LHCN-M2 (cell line): ENCODE results near the gene CPNE4. TPM values are rescaled to one million over a fixed set of nuclear protein-coding genes. Genes with fewer than 3 reads are reported as not detected.
"Not testable (repeated sequence)": the region's sequence is repeated elsewhere in the genome, so short reads cannot be mapped to it uniquely, and the experiment has no call there.

ENCODE experiments used
- DNase-seq: peaks from one replicate; pipeline ENCODE4 v3.0.0-alpha.2; 2012; ENCODE audit warnings: low read depth
- total RNA-seq: library from RNA; depleted of rRNA; stranded (reverse); fragments of >200 nt; gene quantifications from 2 replicates; pipeline ENCODE4 v1.2.3, GENCODE V29; 2014

The CPNE4 gene
- total RNA-seq, 1 experiment from 2014 or later, result 0.06 TPM

DNA sequence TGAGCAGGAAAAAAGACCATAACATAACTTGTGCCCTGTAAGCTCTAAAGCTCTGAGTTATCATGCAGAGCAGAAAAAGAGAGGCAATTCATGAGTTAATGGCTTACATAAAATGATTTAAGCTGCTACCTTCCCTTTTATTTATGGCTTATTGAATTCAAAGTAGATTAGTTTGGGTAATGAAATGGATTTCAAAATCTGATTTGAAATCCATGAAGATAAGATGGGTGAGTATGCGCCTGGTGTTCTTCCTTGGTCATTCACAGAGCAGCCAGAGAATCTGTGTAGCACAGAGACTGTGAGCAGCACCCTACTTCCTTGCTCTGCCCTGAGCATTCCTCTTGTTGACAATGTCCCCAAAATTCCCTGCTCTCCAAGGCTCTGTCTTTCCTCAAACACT lies 495.8 kb downstream of the CPNE4 start:
- no peak for DNase-seq

DNA sequence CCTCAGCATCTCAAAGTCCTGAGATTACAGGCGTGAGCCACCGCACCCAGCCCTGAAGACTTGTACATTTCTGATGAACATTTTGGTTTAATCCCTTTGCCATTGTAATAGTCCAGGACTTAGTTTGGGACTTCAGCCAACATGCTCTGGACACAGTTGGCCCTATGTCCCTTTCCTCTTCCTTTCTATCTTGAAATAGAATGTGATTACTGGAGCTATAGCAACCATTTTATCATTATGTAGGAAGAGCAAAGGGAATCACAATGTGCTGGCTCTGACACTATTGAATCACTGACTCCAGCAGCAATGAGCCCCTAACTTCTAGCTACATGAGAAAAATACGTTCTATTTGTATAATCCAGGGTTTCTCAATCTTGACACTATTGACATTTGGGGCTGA lies 497.3 kb downstream of the CPNE4 start:
- no peak for DNase-seq

DNA sequence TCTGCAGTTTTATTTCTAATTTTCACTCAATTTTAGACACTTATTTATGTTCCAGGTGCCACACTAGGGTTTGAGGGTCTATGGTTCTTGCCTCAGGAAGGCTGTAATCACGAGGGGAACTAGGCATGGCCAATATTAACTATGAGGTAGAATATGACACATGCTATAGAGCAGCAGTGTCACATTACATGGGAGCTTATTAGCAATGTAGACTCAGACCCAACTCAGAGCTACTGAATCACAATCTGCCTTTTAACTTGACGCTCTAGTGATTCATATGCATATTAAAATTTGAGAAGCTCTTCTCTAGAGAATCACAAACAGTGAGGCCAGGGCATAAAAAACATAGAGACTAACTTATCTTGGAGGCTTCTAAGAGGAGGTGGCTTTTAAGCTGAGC lies 499.2 kb downstream of the CPNE4 start:
- peak; percentile 85 for DNase-seq

DNA sequence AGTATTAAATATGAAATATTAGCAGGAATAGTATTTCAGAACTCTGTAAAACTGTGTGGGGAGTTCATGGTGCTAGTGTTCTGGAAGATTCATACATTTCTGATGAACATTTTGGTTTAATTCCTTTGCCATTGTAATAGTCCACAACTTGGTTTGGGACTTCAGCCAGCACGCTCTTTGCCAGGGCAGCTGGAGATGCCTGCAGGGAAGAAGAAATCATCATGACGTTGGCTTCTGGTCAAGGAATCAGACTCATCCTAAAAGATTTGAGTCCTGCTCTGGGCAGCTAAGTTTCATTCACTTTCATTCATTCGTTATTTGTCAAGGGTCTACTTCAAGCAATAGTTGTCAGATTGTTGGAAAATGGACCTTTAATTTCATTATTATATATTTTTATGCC lies 499.7 kb downstream of the CPNE4 start:
- DNase-seq, result peak; percentile 69

DNA sequence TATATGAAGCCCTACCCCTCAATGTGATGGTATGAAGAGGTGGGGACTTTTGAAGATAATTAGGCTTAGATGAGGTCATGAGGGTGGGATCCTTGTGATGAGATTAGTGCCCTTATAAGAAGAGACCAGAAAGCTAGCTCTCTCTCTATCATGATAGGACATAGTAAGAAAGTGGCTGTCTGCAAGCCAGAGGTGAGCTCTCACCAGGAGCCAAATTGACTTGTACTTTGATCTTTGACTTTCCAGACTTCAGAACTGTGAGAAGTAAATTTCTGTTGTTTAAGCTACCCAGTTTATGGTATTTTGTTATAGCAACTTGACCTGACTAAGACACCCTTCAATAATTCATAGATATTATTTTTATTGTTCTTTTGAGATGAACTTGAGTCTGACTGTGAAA lies 502.2 kb downstream of the CPNE4 start:
- DNase-seq, result no peak

DNA sequence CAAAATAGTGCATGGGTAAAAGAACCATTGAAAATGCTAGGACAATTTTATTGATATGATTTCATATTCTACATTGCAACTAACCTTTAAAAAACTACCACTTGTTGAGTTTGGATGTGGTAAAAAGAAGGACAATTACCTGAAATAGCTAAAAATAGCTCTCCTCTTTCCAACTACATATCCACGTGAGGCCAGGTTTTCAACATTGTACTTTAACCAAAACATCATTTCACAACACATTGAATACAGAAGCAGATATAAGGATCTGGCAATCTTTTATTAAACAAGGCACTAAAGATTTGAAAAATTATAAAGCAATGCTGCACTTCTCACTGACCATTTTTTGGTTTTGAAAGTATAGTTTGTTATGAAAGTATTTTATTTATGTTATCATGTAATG lies 504.0 kb downstream of the CPNE4 start:
- DNase-seq, result no peak

DNA sequence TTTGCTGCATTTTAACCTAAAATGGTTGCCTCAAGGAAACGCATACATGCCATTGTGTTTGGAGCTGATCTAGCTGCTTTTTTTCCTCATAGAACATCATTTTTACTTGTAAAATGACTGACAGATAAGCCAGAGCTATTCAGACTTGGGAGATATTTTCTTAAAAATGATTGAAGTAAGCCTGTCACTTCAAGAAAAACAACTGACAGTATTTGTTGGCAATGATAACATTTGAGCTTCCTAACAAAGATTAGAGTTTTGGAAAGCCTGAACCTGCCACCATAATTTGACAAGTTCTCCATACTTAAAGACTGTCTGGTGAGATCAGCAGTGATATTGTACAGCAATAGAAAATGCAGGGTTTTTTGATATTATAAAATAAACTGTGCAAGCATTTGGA lies 504.4 kb downstream of the CPNE4 start:
- no peak for DNase-seq

DNA sequence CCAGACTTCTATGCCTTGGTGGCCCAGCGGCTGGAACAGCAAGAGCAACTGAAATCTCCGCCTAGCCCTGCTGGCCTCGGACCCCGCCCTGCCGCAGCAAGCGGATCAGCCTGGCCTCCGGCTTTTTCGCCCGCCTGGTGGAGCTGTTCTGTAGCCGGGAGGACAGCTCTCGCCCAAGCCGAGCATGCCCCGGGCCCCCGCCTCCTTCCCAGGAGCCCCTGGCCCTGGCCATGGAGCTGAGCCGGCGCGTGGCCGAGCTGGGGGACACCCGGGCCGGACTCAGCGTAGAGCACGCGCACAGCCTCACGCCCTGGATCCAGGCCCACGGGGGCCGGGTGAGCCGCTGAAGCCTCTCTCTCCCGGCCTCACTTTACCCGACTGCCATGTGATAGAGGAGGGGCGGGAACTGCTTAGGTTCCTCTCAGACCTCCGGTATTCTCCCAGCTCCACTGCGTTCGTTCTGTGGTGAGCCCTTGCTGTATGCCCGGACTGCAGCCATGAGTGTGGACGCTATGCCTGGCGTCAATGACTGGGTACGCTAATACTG lies 507.9 kb downstream of the CPNE4 start:
- peak; percentile 58 for DNase-seq

DNA sequence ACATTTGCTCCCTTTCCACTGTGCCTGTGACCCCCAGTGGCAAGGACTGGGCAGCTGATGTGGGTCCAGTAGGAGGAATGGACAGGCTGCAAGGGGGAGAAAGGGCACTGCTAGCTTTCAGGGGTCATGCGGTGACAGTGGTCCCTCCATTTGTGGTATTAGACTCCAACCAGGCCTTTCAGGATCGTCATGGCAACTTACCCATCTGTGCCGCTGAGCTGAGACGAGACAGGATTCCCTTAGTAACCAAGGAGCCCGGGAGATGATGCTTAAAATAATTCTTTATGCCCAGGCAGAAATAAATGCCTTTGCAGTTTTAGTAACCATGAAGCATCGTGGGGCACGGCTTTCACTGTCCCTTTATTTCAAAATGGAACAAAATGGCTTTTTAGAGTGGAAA lies 516.1 kb downstream of the CPNE4 start:
- DNase-seq, result no peak

DNA sequence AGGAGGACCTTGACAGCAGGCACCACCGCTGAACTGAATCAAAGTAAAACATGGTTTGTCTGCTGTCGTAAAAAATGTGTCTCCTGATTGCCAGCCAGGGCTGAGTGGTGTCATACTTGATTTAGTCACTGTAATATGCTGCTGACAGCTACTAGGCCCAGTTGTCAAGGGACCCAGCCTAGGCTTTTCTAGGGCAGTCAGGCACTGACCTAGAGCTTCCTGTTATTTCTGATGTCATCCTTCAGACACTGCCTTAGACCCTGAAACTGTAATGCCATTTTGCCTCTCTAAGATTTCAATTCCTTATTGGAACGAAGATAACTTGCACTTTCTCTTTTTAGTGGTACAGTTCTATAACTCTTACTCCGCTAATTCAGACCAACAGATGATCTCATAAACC lies 529.4 kb downstream of the CPNE4 start:
- no peak for DNase-seq

DNA sequence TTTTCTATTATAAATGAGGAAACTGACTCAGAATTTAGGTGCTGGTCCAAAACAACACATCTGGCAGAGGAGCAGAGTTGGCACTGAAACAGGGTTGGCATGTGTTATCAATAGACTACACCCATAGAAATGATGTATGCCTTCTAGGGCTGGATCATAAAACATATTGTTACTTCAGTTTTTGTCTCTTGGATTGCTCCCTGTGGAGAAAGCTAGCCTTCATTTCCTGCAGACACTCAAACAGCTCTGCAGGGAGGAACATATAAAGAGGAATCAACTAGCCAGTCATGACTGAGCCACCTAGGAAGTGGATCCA lies 531.5 kb downstream of the CPNE4 start:
- no peak for DNase-seq

DNA sequence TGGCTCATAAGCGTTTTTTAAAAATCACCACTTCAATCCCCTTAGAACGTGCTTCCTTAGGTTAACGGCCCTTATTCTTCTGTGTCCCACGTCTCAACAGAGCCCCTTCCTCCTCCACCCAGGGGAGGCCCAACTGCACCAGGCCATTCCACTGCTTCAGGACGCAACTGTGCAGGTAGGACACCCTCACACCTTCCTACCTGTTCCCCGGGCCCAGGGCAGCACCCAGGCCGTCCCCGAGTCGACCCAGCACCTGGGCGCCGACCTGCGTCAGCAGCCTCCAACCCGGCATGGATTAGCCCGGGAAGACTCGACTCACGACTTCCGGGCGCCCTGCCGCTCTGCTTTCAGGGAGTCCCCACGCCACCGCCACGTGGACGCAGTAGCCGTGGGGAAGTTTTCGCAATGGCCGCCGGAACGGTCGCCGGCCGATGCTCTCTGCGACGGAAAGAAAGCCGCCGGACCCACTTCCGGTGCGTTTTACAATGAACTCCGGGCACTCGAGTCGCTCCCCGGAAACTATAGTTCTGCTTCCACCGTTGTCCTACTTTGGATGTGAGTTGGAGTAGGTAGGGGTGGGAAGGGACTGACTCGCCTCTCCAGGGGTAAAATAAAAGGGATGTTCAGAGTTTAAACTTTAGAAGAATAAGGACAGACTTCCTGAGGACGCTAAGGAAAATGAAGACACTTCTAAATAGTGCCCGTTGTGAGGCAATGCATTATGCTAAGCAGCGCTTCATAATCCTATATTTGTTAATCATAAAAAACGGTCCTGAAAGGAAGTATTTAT lies 532.1 kb downstream of the CPNE4 start, which contains the start of gene MRPL3:
TSS of gene MRPL3 (minus strand) at position 442 of the 790 bp plus-strand sequence. CDS start at position 292, 150 bp downstream.
- DNase-seq, result peak; percentile 86

DNA sequence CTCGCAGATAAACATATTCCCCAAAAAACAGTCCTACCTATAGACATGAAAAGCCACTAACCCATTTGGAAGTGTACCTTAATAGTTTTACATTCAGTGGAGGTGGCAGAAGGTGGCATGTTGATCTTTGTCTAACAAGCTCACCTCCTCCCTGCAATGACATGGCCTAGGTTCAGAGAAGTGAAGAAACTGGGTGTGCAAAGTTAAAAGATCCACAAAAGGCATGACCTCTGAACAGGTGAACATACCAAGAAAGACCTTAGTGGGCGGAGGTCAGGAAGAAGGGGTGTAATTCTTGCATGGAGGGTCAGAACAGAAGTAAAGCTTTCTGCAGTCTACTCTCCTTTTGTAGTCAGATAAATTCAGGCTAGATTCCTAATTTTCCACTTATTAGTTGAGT lies 532.9 kb downstream of the CPNE4 start:
- no peak for DNase-seq

DNA sequence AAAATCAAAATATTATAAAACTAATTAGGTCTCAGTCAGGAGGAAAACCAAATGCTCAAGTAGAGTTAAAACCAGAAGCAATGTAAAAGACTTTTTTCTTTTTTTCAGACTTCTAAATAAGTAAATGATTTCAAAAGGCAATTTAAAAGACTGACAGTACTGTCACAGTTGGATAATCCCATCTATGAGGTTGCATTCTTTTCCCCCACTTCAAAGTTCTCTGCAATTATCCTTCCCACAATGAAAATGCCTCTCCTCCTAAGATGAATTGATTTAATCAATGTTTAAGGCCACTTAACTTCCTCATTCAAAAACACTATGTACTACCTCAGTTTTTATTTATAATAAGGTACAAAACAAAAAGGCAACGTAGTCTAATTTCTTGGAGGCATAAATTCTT lies 540.1 kb downstream of the CPNE4 start:
- DNase-seq, result no peak

DNA sequence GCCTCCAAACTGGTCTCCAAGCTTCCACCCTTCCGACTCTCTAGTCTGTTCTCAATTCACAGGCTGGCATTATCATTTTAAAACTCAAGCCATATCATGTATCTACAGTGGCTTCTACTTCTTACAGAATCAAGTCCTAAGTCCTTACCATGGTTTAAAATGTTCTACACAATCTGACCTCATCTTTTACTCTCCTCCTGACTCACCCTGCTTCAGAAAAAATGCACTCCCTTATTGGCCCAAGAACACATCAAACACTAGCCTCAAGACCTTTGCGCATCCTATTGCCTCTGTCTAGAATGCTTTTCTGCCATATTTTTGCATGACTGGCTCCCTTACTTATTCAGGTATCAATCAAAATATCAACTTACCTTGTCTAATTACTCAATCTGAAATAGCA lies 543.0 kb downstream of the CPNE4 start:
- DNase-seq, result no peak

DNA sequence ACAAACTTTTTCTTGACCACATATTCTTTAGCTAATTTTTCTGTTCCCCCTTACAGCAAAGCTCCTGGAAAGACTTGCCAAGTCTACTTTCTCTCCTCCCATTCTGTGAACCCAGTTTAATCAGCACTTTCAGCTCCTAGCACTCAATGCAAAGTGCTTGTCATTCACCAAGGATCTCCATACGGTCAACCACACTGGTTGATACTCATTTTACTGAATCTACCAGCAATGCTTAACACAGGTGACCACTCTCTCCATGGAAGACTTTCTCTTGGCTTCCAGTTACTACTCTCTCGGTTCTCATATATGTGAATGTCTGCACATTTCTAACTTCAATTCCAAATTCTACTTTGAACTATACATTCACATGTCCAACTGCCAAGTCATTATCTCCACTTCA lies 543.7 kb downstream of the CPNE4 start:
- DNase-seq, result no peak

DNA sequence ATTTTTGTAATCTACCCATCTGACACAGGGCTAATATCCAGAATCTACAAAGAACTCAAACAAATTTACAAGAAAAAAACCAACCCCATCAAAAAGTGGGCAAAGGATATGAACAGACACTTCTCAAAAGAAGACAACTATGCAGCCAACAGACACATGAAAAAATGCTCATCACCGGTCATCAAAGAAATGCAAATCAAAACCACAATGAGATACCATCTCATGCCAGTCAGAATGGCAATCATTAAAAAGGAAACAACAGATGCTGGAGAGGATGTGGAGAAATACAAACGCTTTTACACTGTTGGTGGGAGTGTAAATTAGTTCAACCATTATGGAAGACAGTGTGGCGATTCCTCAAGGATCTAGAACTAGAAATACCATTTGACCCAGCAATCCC lies 548.3 kb downstream of the CPNE4 start:
- not testable (repeated sequence) for DNase-seq

DNA sequence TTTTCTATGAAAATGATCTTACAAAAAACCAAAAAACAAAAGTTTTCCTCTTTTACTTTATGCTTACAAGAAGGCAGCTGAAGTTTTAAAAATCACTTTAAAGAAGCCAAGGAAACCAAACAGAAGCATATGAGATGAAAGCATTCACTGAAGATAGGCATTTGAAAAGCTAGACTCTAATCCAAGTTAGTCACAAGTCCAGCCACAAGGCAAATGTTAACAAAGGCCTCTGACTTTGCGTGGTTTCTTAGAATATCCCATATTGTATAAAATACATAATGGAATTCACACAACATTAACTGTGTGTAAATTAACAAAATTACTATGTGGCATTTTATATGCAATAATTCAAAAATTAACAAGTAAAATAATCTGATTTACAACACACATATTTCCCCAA lies 549.7 kb downstream of the CPNE4 start:
- peak; percentile 3 for DNase-seq

DNA sequence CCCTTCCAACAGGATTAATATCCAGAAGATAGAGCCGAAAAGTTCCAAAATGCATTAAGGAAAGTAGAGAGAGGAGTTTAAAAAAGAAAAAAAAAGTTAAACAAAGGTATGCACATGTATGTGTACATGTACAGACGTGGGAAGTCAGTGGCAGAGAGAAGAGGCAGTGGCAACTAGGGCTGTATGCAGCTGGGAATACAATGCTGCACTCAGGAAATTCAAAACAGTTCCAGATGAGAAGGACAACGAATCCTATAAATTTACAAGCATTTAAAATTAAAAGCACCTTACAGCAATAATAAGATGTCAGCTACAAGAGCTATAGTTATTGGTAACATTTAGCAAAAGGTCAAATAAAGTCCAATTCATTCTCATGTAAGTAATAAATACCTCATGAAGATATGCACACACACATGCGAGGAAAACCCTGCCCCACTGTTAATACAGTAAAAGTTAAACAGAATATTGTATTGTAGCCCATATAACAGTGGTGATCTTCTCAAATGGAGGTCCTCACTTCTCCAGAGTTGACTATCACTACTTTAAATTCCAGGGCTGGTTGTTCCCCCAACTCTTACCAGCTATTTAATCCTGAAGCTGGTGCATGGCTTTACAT lies 550.2 kb downstream of the CPNE4 start:
- DNase-seq, result no peak
